HuH-7 (cell line): Measurements from ENCODE around the gene NPR1.
"Not testable (repeated sequence)": the region's sequence is repeated elsewhere in the genome, so short reads cannot be mapped to it uniquely, and the experiment has no call there.

Source experiments
- DNase-seq: peaks from one replicate; pipeline ENCODE4 v3.0.0; 2011; ENCODE audit warnings: low spot score

Gene NPR1

GRCh38 chr1:153682730-153683129 is 4.2 kb downstream of the NPR1 start:
- no peak for DNase-seq

GRCh38 chr1:153683854-153684253 is 5.4 kb downstream of the NPR1 start:
- no peak for DNase-seq

- DNase-seq, result no peak
Measured at GRCh38 chr1:153684892-153685291, 6.4 kb downstream of the NPR1 start.

- no peak for DNase-seq
Measured at GRCh38 chr1:153685544-153686340, 7.3 kb downstream of the NPR1 start.

- DNase-seq, result no peak
Measured at GRCh38 chr1:153687346-153688125, 9.0 kb downstream of the NPR1 start.

- no peak for DNase-seq
Measured at GRCh38 chr1:153688276-153688675, 9.8 kb downstream of the NPR1 start.

- no peak for DNase-seq
Measured at GRCh38 chr1:153688736-153689328, 10.3 kb downstream of the NPR1 start.

- no peak for DNase-seq
Measured at GRCh38 chr1:153693466-153693865, 15.0 kb downstream of the NPR1 start.

GRCh38 chr1:153696741-153697140 is 18.3 kb downstream of the NPR1 start:
- no peak for DNase-seq

- no peak for DNase-seq
Measured at GRCh38 chr1:153697191-153698019, 18.9 kb downstream of the NPR1 start.

- DNase-seq, result no peak
Measured at GRCh38 chr1:153698020-153698922, 19.8 kb downstream of the NPR1 start.

GRCh38 chr1:153698923-153699714 is 20.6 kb downstream of the NPR1 start:
- no peak for DNase-seq

- DNase-seq, result no peak
Measured at GRCh38 chr1:153699768-153700167, 21.3 kb downstream of the NPR1 start.

- no peak for DNase-seq
Measured at GRCh38 chr1:153705484-153705883, 27.0 kb downstream of the NPR1 start.

GRCh38 chr1:153711026-153711425 is 32.5 kb downstream of the NPR1 start:
- DNase-seq, result no peak

- DNase-seq, result not testable (repeated sequence)
Measured at GRCh38 chr1:153716211-153716610, 37.7 kb downstream of the NPR1 start.

GRCh38 chr1:153717330-153717729 is 38.8 kb downstream of the NPR1 start:
- DNase-seq, result no peak

GRCh38 chr1:153723687-153724086 is 45.2 kb downstream of the NPR1 start:
- DNase-seq, result no peak

GRCh38 chr1:153724634-153725033 is 46.1 kb downstream of the NPR1 start:
- DNase-seq, result not testable (repeated sequence)
